Retina (tissue), 1 donor: Measurements from ENCODE around the gene PTPN2.
"Not testable (repeated sequence)": the region's sequence is repeated elsewhere in the genome, so short reads cannot be mapped to it uniquely, and the experiment has no call there.

Experiments used
- DNase-seq: peaks from one replicate; pipeline ENCODE4 v3.0.0-alpha.2; 2016

Gene PTPN2

GRCh38 chr18:12820506-12820905 is 63.5 kb downstream of the PTPN2 start:
- DNase-seq = no peak

- DNase-seq = no peak
These were observed 64.2 kb downstream of the PTPN2 start for GRCh38 chr18:12819841-12820240.

- DNase-seq = no peak
These were observed 64.7 kb downstream of the PTPN2 start for GRCh38 chr18:12819322-12819721.

- no peak for DNase-seq
These were observed 65.8 kb downstream of the PTPN2 start for GRCh38 chr18:12818243-12818642.

GRCh38 chr18:12816451-12816850 is 67.6 kb downstream of the PTPN2 start:
- DNase-seq = no peak

- no peak for DNase-seq
These were observed 72.7 kb downstream of the PTPN2 start for GRCh38 chr18:12811191-12811950.

- no peak for DNase-seq
These were observed 80.7 kb downstream of the PTPN2 start for GRCh38 chr18:12803069-12803936.

- DNase-seq = no peak
These were observed 81.5 kb downstream of the PTPN2 start for GRCh38 chr18:12802538-12802937.

GRCh38 chr18:12796448-12796847 is 87.6 kb downstream of the PTPN2 start:
- no peak for DNase-seq

- no peak for DNase-seq
These were observed 92.4 kb downstream of the PTPN2 start for GRCh38 chr18:12791610-12792009.

- no peak for DNase-seq
These were observed 97.4 kb downstream of the PTPN2 start for GRCh38 chr18:12786669-12787068.

GRCh38 chr18:12783524-12783923 is 100.5 kb downstream of the PTPN2 start:
- DNase-seq = no peak

GRCh38 chr18:12782521-12782920 is 101.5 kb downstream of the PTPN2 start:
- no peak for DNase-seq

- no peak for DNase-seq
These were observed 104.6 kb downstream of the PTPN2 start for GRCh38 chr18:12779456-12779855.

GRCh38 chr18:12779043-12779442 is 105.0 kb downstream of the PTPN2 start:
- DNase-seq = no peak

- no peak for DNase-seq
These were observed 106.5 kb downstream of the PTPN2 start for GRCh38 chr18:12777500-12777944.

- peak; percentile 6 for DNase-seq
These were observed 107.1 kb downstream of the PTPN2 start for GRCh38 chr18:12776821-12777471.

- not testable (repeated sequence) for DNase-seq
These were observed 107.6 kb downstream of the PTPN2 start for GRCh38 chr18:12776415-12776814.

GRCh38 chr18:12774982-12775381 is 109.1 kb downstream of the PTPN2 start:
- DNase-seq = no peak

- no peak for DNase-seq
These were observed 110.7 kb downstream of the PTPN2 start for GRCh38 chr18:12773369-12773768.

- DNase-seq = no peak
These were observed 111.9 kb downstream of the PTPN2 start for GRCh38 chr18:12772111-12772510.

GRCh38 chr18:12770469-12771219 is 113.4 kb downstream of the PTPN2 start:
- DNase-seq = no peak
